Fibroblast of skin of left biceps (primary cell): ENCODE data around the gene ERBB2.
A peak's percentile ranks its signal among the peaks of the same experiment; 100 is the strongest.
"Not testable (repeated sequence)": the region's sequence is repeated elsewhere in the genome, so short reads cannot be mapped to it uniquely, and the experiment has no call there.

Source experiments
- DNase-seq, 2 experiments: peaks; one replicate each; pipeline ENCODE4 v3.0.0-alpha.2; 2013; ENCODE audit warnings: low read depth in 2 of 2

The ERBB2 gene

GRCh38 chr17:39745335-39746144, 45.7 kb downstream of the ERBB2 start:
- no peak for DNase-seq

- no peak for DNase-seq
Measured at GRCh38 chr17:39746145-39746461, 46.2 kb downstream of the ERBB2 start.

- no peak for DNase-seq
Measured at GRCh38 chr17:39747745-39748144, 47.9 kb downstream of the ERBB2 start.

GRCh38 chr17:39748444-39749034, 48.7 kb downstream of the ERBB2 start:
- DNase-seq, result not testable (repeated sequence)

GRCh38 chr17:39750131-39751015, 50.5 kb downstream of the ERBB2 start:
- no peak for DNase-seq

- no peak for DNase-seq
Measured at GRCh38 chr17:39751016-39751543, 51.2 kb downstream of the ERBB2 start.

GRCh38 chr17:39751637-39752036, 51.8 kb downstream of the ERBB2 start:
- DNase-seq, result no peak

GRCh38 chr17:39752241-39752881, 52.5 kb downstream of the ERBB2 start:
- DNase-seq, result no peak

GRCh38 chr17:39753514-39754160, 53.8 kb downstream of the ERBB2 start:
- DNase-seq, result no peak

- peak; percentile 45 to 53 for DNase-seq
Measured at GRCh38 chr17:39754161-39754957, 54.5 kb downstream of the ERBB2 start.

GRCh38 chr17:39754958-39755553, 55.2 kb downstream of the ERBB2 start:
- DNase-seq, result no peak

- no peak for DNase-seq
Measured at GRCh38 chr17:39755554-39756379, 55.9 kb downstream of the ERBB2 start.

- no peak for DNase-seq
Measured at GRCh38 chr17:39756380-39757079, 56.7 kb downstream of the ERBB2 start.

- no peak for DNase-seq
Measured at GRCh38 chr17:39757176-39757662, 57.4 kb downstream of the ERBB2 start.

- DNase-seq, result no peak
Measured at GRCh38 chr17:39757931-39758873, 58.3 kb downstream of the ERBB2 start.

- no peak for DNase-seq
Measured at GRCh38 chr17:39759204-39759603, 59.3 kb downstream of the ERBB2 start.

GRCh38 chr17:39761861-39762496, 62.1 kb downstream of the ERBB2 start:
- DNase-seq, result no peak
